ENCODE measurements around the gene KCNJ2.

GRCh38 chr17:70208825-70209555, 39.7 kb downstream of the KCNJ2 start:
- TF ChIP-seq CTCF (IDR thresholded peaks at IDR 0.05; ENCODE audit: low read depth, low read length, missing input control) (no peak), JUND (IDR thresholded peaks at IDR 0.05) (no peak)
